Neuronal stem cell (in vitro differentiated cells): ENCODE data around the gene FAM177B. TPM values are rescaled to one million over a fixed set of nuclear protein-coding genes. Genes with fewer than 3 reads are reported as not detected.
A peak's percentile ranks its signal among the peaks of the same experiment; 100 is the strongest.

Experiments used
- DNase-seq: peaks from one replicate; pipeline ENCODE4 v3.0.0-alpha.2; 2013; ENCODE audit warnings: low spot score
- H2AFZ ChIP-seq: one replicate; pipeline ENCODE4 v1.6.1; 2013; ENCODE audit warnings: mild to moderate bottlenecking, low read length, inconsistent platforms
- H2AK5ac ChIP-seq: 2 replicates; pipeline ENCODE4 v1.6.1; 2013; ENCODE audit warnings: low read depth, mild to moderate bottlenecking, inconsistent platforms, low read length, moderate library complexity, mixed read lengths
- H2BK120ac ChIP-seq: 2 replicates; pipeline ENCODE4 v1.6.1; 2013; ENCODE audit warnings: low read depth, mild to moderate bottlenecking, inconsistent platforms, low read length, moderate library complexity, mixed read lengths
- H2BK12ac ChIP-seq: one replicate; pipeline ENCODE4 v1.6.1; 2013; ENCODE audit warnings: low read length, inconsistent platforms
- H2BK15ac ChIP-seq: 2 replicates; pipeline ENCODE4 v1.6.1; 2013; ENCODE audit warnings: mild to moderate bottlenecking, low read length, inconsistent platforms, mixed read lengths
- H2BK5ac ChIP-seq: one replicate; pipeline ENCODE4 v1.6.1; 2013; ENCODE audit warnings: inconsistent platforms, mild to moderate bottlenecking, low read length, moderate library complexity
- H3K14ac ChIP-seq: one replicate; pipeline ENCODE4 v1.6.1; 2013; ENCODE audit warnings: low read length, inconsistent platforms
- H3K18ac ChIP-seq: 2 replicates; pipeline ENCODE4 v1.6.1; 2013; ENCODE audit warnings: low read length, inconsistent platforms
- H3K23ac ChIP-seq: 2 replicates; pipeline ENCODE4 v1.6.1; 2013; ENCODE audit warnings: low read depth, mild to moderate bottlenecking, mixed read lengths, low read length, inconsistent platforms; ENCODE audit not compliant: poor library complexity
- H3K27ac ChIP-seq: replicated peaks from 3 replicates; pipeline ENCODE4 v1.5.1; 2013; ENCODE audit warnings: low read length, inconsistent platforms
- H3K27me3 ChIP-seq, 3 experiments: 2 replicates each; pipeline ENCODE4 v1.6.1; 2013; ENCODE audit warnings: low read length in 3 of 3, mild to moderate bottlenecking in 2 of 3, inconsistent platforms in 1 of 3, low read depth in 1 of 3, mixed read lengths in 1 of 3, moderate library complexity in 1 of 3; ENCODE audit not compliant: control insufficient read depth in 3 of 3, insufficient read depth in 3 of 3
- H3K36me3 ChIP-seq, 2 donors: replicated peaks in 1 of 2; 2 replicates each; pipeline ENCODE4 v1.6.1; 2013; ENCODE audit warnings: low read length in 2 of 2; ENCODE audit not compliant: control insufficient read depth in 2 of 2, insufficient read depth in 2 of 2
- H3K4ac ChIP-seq: 2 replicates; pipeline ENCODE4 v1.6.1; 2013; ENCODE audit warnings: inconsistent platforms, mild to moderate bottlenecking, low read length, moderate library complexity
- H3K4me1 ChIP-seq, 2 donors: 1 replicate in 1 of 2; 2 replicates in 1 of 2; pipeline ENCODE4 v1.6.1; 2013; ENCODE audit warnings: low read length in 2 of 2, low read depth in 1 of 2; ENCODE audit not compliant: control insufficient read depth in 2 of 2, insufficient read depth in 1 of 2
- H3K4me2 ChIP-seq: one replicate; pipeline ENCODE4 v1.6.1; 2013; ENCODE audit warnings: mild to moderate bottlenecking, low read length, inconsistent platforms; ENCODE audit not compliant: insufficient read depth, poor library complexity, severe bottlenecking
- H3K4me3 ChIP-seq, 2 donors: 2 replicates each; pipeline ENCODE4 v1.5.1; 2013; ENCODE audit warnings: low read length in 2 of 2, mild to moderate bottlenecking in 2 of 2, inconsistent platforms in 1 of 2, moderate library complexity in 1 of 2
- H3K79me1 ChIP-seq: one replicate; pipeline ENCODE4 v1.6.1; 2013; ENCODE audit warnings: low read depth, mild to moderate bottlenecking, inconsistent platforms, low read length, moderate library complexity
- H3K9ac ChIP-seq: one replicate; pipeline ENCODE4 v1.6.1; 2013; ENCODE audit warnings: mild to moderate bottlenecking, low read depth, low read length, inconsistent platforms; ENCODE audit not compliant: poor library complexity
- H3K9me3 ChIP-seq, 2 donors: replicated peaks in 1 of 2; 2 replicates each; pipeline versions ENCODE3 to v1.6.1; 2013; ENCODE audit warnings: low read length in 2 of 2, mild to moderate bottlenecking in 2 of 2, inconsistent platforms in 1 of 2, low read depth in 1 of 2, mixed read lengths in 1 of 2, moderate library complexity in 1 of 2; ENCODE audit not compliant: control insufficient read depth in 2 of 2, insufficient read depth in 1 of 2
- H4K8ac ChIP-seq: one replicate; pipeline ENCODE4 v1.6.1; 2013; ENCODE audit warnings: low read depth, mild to moderate bottlenecking, inconsistent platforms, low read length, moderate library complexity
- H4K91ac ChIP-seq: one replicate; pipeline ENCODE4 v1.6.1; 2013; ENCODE audit warnings: low read length, low read depth, mild to moderate bottlenecking, inconsistent platforms; ENCODE audit not compliant: poor library complexity
- WGBS, 2 donors: extraction: QIAGEN DNeasy Blood & Tissue Kit; methylation state at CpG; one replicate each; pipeline ENCODE4 v1.1.7; 2013; ENCODE audit warnings: missing lambda C conversion rate in 2 of 2, mixed read lengths in 1 of 2; ENCODE audit not compliant: insufficient read length in 2 of 2, insufficient replicate concordance in 1 of 2; ENCODE audit errors: extremely low coverage in 2 of 2; 5-methylcytosine and 5-hydroxymethylcytosine counted together
- polyA plus RNA-seq, 2 experiments: library from polyadenylated mRNA; stranded (reverse); fragments of 200-250 nt; gene quantifications; one replicate each; pipeline ENCODE4 v1.2.3, GENCODE V29; 2013

FAM177B gene
- 0.04 TPM for polyA plus RNA-seq (2013, experiment 1 of 2)
- polyA plus RNA-seq (2013, experiment 2 of 2): not detected

DNA sequence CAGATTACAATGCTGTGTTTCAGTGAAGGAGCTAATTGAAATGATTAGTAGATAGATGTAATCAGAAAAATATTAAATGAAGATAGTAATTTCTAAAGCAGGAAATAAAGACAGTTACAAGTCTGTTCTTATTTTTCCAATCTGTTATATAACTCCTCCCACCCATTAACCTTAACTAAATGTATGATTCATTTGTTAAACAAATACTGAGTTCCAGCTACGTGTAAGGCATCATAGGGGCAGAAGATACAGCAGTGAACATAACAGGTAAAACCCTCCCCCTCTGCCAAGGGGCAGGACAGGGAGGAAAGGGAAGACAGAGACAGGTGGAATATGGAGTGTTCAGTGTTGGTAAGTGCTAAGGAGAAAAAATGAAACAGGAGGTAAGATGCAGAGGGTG lies at the start of gene FAM177B:
TSS of gene FAM177B (plus strand) at position 231 of the 400 bp plus-strand sequence. CDS start 9,344 bp downstream, outside the sequence.
- WGBS, 2 donors: no CpG with 5 or more reads among the region's 1 CpG
- H3K27ac ChIP-seq: peak within 1 kb of the TSS; percentile 58

DNA sequence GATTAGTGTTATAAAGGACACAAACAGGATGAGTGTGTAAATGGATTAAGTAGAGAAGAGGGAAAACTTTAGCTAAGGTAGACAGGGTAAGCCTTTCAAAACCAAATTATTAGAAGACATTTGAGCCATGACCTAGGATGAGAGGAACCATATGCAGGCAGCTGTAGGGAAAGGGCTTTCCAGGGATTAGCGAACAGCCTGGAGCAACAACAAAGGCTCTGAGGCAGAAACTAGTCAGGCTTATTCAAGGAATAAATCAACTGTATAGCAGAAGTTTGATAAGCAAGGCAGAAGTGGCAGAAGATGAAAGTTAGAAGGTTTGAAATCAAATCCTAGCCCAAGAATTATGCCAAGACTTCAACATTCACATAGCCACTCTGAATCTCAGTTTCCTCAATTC lies 46.0 kb upstream of the FAM177B start:
- DNase-seq: no peak
- peaks cover 5 to 67% of the 10 kb centered on the region in 2 donors for H3K36me3 ChIP-seq

More for the DNA sequence above, at the start of gene FAM177B:
- Histone ChIP-seq H3K14ac (no peak within 1 kb of the TSS), H3K4ac (no peak within 1 kb of the TSS), H3K18ac (peak within 1 kb of the TSS; percentile 21), H4K91ac (no peak within 1 kb of the TSS), H2BK12ac (no peak within 1 kb of the TSS), H3K4me2 (no peak within 1 kb of the TSS), H3K4me3 (no peak within 1 kb of the TSS), H3K23ac (no peak within 1 kb of the TSS), H2AFZ (no peak within 1 kb of the TSS), H3K9me3 (no peaks in the 10 kb centered on the region), H2BK15ac (no peak within 1 kb of the TSS), H4K8ac (no peak within 1 kb of the TSS), H3K36me3 (peaks cover 0 to 37% of the 10 kb centered on the region in 2 donors), H3K79me1 (no peaks in the 10 kb centered on the region), H2BK5ac (no peak within 1 kb of the TSS), H3K4me1 (peaks cover 8 to 10% of the 10 kb centered on the region in 2 donors), H3K27me3 (no peaks in the 10 kb centered on the region), H3K9ac (no peak within 1 kb of the TSS), H2AK5ac (no peak within 1 kb of the TSS), H2BK120ac (no peak within 1 kb of the TSS)
- no peak for DNase-seq

DNA sequence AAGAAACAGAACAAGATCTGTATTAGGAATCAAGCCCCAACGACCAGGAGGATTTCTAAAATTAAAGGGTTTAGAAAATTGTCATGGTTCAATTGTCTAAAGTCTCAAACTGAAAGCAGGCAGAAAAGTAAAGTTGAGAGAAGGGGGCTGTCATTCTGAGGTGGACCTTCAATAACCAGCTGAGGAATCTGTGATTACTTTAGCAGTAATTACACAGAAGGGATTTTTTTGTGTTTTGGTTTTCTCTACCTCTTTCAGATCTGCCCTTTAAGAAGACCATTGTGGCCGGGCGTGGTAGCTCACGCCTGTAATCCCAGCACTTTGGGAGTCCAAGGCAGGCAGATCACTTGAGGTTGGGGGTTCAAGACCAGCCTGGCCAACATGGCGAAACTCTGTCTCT lies 42.1 kb upstream of the FAM177B start:
- Histone ChIP-seq H2BK15ac (no peak overlapping the region), H3K18ac (no peak overlapping the region), H3K4me1 (no peaks in the 10 kb centered on the region), H2BK12ac (no peak overlapping the region), H3K14ac (no peak overlapping the region), H4K91ac (no peak overlapping the region), H3K36me3 (peaks cover under 1 to 50% of the 10 kb centered on the region in 2 donors), H3K4ac (no peak overlapping the region), H2AK5ac (no peak overlapping the region), H3K23ac (no peak overlapping the region), H3K9ac (no peak overlapping the region), H2BK120ac (no peak overlapping the region), H3K79me1 (no peaks in the 10 kb centered on the region), H3K27me3 (no peaks in the 10 kb centered on the region), H2BK5ac (no peak overlapping the region), H2AFZ (no peak overlapping the region), H3K4me3 (no peak overlapping the region), H4K8ac (no peak overlapping the region), H3K4me2 (no peak overlapping the region), H3K9me3 (peaks cover under 1 to 4% of the 10 kb centered on the region in 2 donors), H3K27ac (no peak overlapping the region)
- DNase-seq: no peak
- no CpG with 5 or more reads among the region's 5 CpGs for WGBS, 2 donors

More for the DNA sequence above, 46.0 kb upstream of the FAM177B start:
- H2BK120ac ChIP-seq: no peak overlapping the region
- H3K4ac ChIP-seq: no peak overlapping the region
- H3K23ac ChIP-seq: no peak overlapping the region
- H3K4me3 ChIP-seq: no peak overlapping the region
- no peak overlapping the region for H4K8ac ChIP-seq
- H3K79me1 ChIP-seq: no peaks in the 10 kb centered on the region
- no peak overlapping the region for H3K27ac ChIP-seq
- H2BK15ac ChIP-seq: no peak overlapping the region
- H2BK12ac ChIP-seq: no peak overlapping the region
- H4K91ac ChIP-seq: no peak overlapping the region
- H3K18ac ChIP-seq: no peak overlapping the region
- H3K4me1 ChIP-seq: no peaks in the 10 kb centered on the region
- no peaks in the 10 kb centered on the region for H3K27me3 ChIP-seq
- no peaks in the 10 kb centered on the region for H3K9me3 ChIP-seq
- no peak overlapping the region for H2BK5ac ChIP-seq
- no peak overlapping the region for H2AK5ac ChIP-seq
- no CpG with 5 or more reads among the region's 1 CpG for WGBS, 2 donors
- no peak overlapping the region for H2AFZ ChIP-seq
- H3K4me2 ChIP-seq: no peak overlapping the region
- H3K9ac ChIP-seq: no peak overlapping the region
- H3K14ac ChIP-seq: no peak overlapping the region

GRCh38 chr1:222696741-222697140 lies 40.3 kb upstream of the FAM177B start:
- Histone ChIP-seq H3K18ac (no peak overlapping the region), H3K4me3 (no peak overlapping the region), H3K27ac (no peak overlapping the region), H3K4me2 (no peak overlapping the region), H3K14ac (no peak overlapping the region), H3K27me3 (no peaks in the 10 kb centered on the region), H2BK15ac (no peak overlapping the region), H4K8ac (no peak overlapping the region), H3K4ac (no peak overlapping the region), H4K91ac (no peak overlapping the region), H2AK5ac (no peak overlapping the region), H2BK5ac (no peak overlapping the region), H3K4me1 (no peaks in the 10 kb centered on the region), H3K36me3 (peaks cover 3 to 49% of the 10 kb centered on the region in 2 donors), H3K23ac (no peak overlapping the region), H3K9ac (no peak overlapping the region), H2BK120ac (no peak overlapping the region), H3K9me3 (peaks cover 3 to 8% of the 10 kb centered on the region in 2 donors), H2AFZ (no peak overlapping the region), H2BK12ac (no peak overlapping the region), H3K79me1 (no peaks in the 10 kb centered on the region)
- no peak for DNase-seq
- WGBS, 2 donors: no CpG with 5 or more reads among the region's 8 CpGs
